Erythroblast (primary cell): Measurements from ENCODE around the gene PDGFA.

Source experiments
- GATA1 ChIP-seq: IDR thresholded peaks from 2 replicates; pipeline ENCODE4 v1.6.1; 2011; ENCODE audit warnings: low read depth, mild to moderate bottlenecking, control low read depth, low read length, moderate library complexity
- POLR2A ChIP-seq: IDR thresholded peaks from 2 replicates; pipeline ENCODE4 v1.6.1; 2011; ENCODE audit warnings: mild to moderate bottlenecking, low read length

DNA sequence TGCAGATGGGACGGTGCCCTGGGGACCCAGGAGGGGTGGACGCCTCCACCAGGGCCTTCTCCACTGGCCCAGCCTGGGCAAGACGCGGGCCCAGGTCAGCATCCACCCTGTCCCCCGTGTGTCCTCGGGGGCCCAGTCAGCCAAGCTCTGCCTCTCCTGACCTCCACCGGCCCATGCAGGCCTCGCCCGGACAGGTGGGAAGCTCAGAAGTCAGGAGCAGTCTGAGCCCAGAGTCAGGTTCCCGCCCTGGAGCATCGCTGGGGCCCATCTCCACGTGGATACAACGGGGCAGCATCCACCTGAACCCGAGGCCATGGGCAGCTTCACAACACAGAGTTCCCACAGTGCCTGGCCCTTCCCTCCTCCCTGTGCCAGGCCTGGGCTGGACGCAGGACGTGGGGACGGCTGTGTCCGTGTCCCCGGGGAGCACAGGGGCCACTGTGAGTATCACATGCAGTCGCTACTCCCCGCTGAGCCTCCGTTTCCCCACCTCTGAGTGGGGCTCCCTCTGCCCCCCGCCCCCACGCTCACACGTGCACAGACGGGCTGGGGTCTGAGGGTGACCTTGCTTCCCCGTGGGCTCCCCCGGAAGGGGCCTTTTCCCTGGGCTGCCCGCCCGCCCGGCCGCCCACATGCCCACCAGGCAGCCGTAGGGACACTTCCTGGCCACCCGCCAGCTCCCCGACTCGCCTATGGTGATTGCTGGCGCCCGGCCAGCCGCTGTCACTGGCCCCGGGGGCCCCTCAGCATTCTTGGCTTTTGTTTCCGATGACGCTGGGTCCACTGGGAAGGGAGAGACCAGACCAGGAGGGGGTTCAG, 64.3 kb downstream of the PDGFA start:
- TF ChIP-seq POLR2A (no peak), GATA1 (no peak)
